Stimulated activated memory B cell treated with anti-CD40 and anti-IgM and Interleukin-4, amounts not matched to agents 10 μg/mL and 1 μg/mL and 100 μg/mL, for 72 hours (primary cell): ENCODE data around the gene ASTN1.

Experiments
- ATAC-seq: fragments of 150-1000 bp; cut with Tn5 transposase; 2 replicates; pipeline ENCODE4 v1.10.0; 2021
- H3K27ac Mint-ChIP-seq: one replicate; pipeline ENCODE4 v1.8.0; 2022; ENCODE audit warnings: mild to moderate bottlenecking, mixed read lengths
- H3K27me3 Mint-ChIP-seq: one replicate; pipeline ENCODE4 v1.8.0; 2022; ENCODE audit warnings: mixed read lengths
- H3K36me3 Mint-ChIP-seq: one replicate; pipeline ENCODE4 v1.8.0; 2022; ENCODE audit warnings: mixed read lengths
- H3K4me1 Mint-ChIP-seq: one replicate; pipeline ENCODE4 v1.8.0; 2022; ENCODE audit warnings: mixed read lengths
- H3K4me3 Mint-ChIP-seq: one replicate; pipeline ENCODE4 v1.8.0; 2022; ENCODE audit warnings: mild to moderate bottlenecking, moderate library complexity, mixed read lengths
- H3K9me3 Mint-ChIP-seq: one replicate; pipeline ENCODE4 v1.8.0; 2022; ENCODE audit warnings: mixed read lengths

The ASTN1 gene

GRCh38 chr1:176885341-176885740 lies 279.2 kb downstream of the ASTN1 start:
- Mint-ChIP-seq H3K27ac (no peak overlapping the region), H3K4me1 (no peaks in the 10 kb centered on the region), H3K36me3 (no peaks in the 10 kb centered on the region), H3K27me3 (peaks cover 23% of the 10 kb centered on the region), H3K9me3 (no peaks in the 10 kb centered on the region), H3K4me3 (no peak overlapping the region)
- ATAC-seq = no peak

DNA sequence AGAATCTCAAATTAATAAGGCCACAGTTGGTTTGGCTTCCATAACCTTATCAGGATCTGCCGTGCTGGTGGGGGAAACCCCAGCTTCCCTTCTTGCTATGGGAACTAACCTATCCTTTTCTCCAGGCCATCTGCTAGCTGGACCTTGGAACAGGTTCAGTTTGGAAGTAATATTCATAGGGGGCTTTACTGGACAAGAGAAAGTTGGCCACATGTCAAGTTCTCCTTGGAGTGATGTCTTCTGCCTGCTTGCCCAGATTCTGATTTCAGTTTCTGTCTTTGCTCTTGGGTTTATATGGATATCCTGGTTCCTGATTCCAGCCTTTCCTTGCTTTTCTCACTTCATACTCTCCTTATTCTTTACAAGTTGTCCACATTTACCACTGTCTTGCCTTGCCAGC lies 279.6 kb downstream of the ASTN1 start:
- Mint-ChIP-seq H3K27me3 (peaks cover 23% of the 10 kb centered on the region), H3K27ac (no peak overlapping the region), H3K4me1 (no peaks in the 10 kb centered on the region), H3K36me3 (no peaks in the 10 kb centered on the region), H3K9me3 (no peaks in the 10 kb centered on the region), H3K4me3 (no peak overlapping the region)
- ATAC-seq = no peak

- no peak overlapping the region for H3K4me3 Mint-ChIP-seq
- H3K4me1 Mint-ChIP-seq = no peaks in the 10 kb centered on the region
- H3K27me3 Mint-ChIP-seq = peaks cover 23% of the 10 kb centered on the region
- H3K27ac Mint-ChIP-seq = no peak overlapping the region
- no peaks in the 10 kb centered on the region for H3K9me3 Mint-ChIP-seq
- no peak for ATAC-seq
- H3K36me3 Mint-ChIP-seq = no peaks in the 10 kb centered on the region
These were observed 280.2 kb downstream of the ASTN1 start for GRCh38 chr1:176884286-176884685.

GRCh38 chr1:176880955-176881595 lies 283.4 kb downstream of the ASTN1 start:
- H3K27ac Mint-ChIP-seq = no peak overlapping the region
- no peaks in the 10 kb centered on the region for H3K27me3 Mint-ChIP-seq
- H3K4me1 Mint-ChIP-seq = no peaks in the 10 kb centered on the region
- no peak for ATAC-seq
- no peak overlapping the region for H3K4me3 Mint-ChIP-seq
- no peaks in the 10 kb centered on the region for H3K9me3 Mint-ChIP-seq
- no peaks in the 10 kb centered on the region for H3K36me3 Mint-ChIP-seq

DNA sequence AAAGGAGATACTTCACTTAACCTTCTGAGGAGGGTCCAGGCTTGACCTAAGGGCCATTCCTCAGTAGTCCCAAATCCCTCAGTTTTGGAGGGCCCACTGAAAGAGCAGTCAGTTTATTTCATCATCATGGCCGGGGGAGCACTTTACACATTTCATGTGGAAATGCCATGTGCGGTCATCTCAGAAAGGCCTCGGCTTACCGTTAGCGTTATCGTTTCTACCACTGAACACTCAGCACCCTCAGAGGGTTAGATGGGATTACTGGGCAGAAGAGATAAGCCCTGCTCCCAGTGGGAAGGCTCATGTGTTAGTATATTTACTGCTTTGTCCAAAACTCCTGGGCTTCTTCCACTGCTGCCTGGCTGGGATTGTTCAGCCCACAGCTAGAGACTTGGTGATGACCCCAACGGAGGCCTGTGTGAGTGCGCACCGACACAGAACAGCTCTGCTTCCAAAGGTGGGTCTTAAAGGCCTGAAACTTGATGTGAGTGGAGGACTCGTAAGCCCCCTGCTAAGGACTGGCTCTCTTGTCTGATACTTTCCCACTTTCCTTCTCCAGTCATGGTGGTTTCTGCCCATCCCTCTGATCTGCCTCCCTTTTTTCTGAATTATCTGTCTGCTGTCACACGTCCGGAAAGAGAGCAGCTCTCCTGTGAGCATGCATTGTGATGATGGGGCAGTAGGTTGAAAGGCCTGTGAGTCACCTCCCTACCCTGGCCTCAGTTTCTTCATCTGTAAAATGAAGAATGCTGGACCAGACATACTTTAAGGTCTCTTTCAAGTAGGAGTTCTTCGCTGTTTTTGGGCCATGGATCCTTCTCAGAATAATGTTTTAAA lies 284.5 kb downstream of the ASTN1 start:
- Mint-ChIP-seq H3K4me1 (no peaks in the 10 kb centered on the region), H3K36me3 (no peaks in the 10 kb centered on the region), H3K4me3 (no peak overlapping the region), H3K9me3 (no peaks in the 10 kb centered on the region), H3K27ac (no peak overlapping the region), H3K27me3 (no peaks in the 10 kb centered on the region)
- ATAC-seq = no peak

DNA sequence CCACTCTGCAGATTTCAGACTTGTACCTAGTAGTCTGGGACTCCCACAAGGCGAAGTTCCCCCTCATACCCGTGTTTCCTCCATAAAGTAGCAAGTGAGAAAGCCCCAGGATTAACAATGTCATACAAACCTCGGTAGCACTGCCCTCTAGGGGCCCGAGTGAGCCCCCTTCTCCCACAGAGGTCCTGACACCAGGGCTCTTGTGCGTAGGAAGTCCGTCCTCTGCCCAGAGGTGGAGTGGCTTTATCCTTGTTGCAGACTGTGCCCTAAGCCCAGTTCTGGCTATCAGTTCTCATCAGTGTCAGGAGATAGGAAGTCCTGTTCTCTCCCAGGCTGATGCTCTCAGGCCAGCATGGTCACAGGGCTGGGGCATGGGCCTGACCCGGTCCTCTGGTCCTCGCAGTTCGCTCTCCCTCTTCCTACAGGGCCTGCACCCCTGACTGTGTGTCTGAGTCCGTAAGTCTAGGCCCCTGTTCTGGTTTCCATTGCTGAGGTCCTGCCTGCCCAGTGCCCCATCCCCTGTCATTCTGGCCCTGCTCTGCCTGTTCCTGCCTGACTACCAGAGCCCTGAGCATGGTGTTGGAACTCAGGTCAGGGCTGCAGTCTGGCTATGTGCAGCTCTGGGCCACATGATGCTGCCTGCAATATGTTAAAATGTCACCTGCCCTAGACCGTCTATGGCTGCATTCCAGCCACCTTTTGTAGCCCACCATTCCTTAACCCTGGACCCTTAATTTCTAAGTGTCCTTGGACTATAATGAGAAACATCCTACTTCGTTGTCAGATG lies 285.6 kb downstream of the ASTN1 start:
- Mint-ChIP-seq H3K4me1 (no peaks in the 10 kb centered on the region), H3K9me3 (no peaks in the 10 kb centered on the region), H3K4me3 (no peak overlapping the region), H3K27ac (no peak overlapping the region), H3K36me3 (no peaks in the 10 kb centered on the region), H3K27me3 (no peaks in the 10 kb centered on the region)
- peak; percentile 4 for ATAC-seq

GRCh38 chr1:176877557-176877956 lies 287.0 kb downstream of the ASTN1 start:
- Mint-ChIP-seq H3K36me3 (no peaks in the 10 kb centered on the region), H3K4me3 (no peak overlapping the region), H3K4me1 (no peaks in the 10 kb centered on the region), H3K27me3 (no peaks in the 10 kb centered on the region), H3K9me3 (no peaks in the 10 kb centered on the region), H3K27ac (no peak overlapping the region)
- ATAC-seq = no peak

- Mint-ChIP-seq H3K36me3 (no peaks in the 10 kb centered on the region), H3K27ac (no peak overlapping the region), H3K4me1 (no peaks in the 10 kb centered on the region), H3K9me3 (no peaks in the 10 kb centered on the region), H3K27me3 (no peaks in the 10 kb centered on the region), H3K4me3 (no peak overlapping the region)
- no peak for ATAC-seq
These were observed 287.5 kb downstream of the ASTN1 start for GRCh38 chr1:176876966-176877515.

- no peaks in the 10 kb centered on the region for H3K9me3 Mint-ChIP-seq
- no peak overlapping the region for H3K4me3 Mint-ChIP-seq
- H3K27ac Mint-ChIP-seq = no peak overlapping the region
- H3K27me3 Mint-ChIP-seq = no peaks in the 10 kb centered on the region
- H3K36me3 Mint-ChIP-seq = no peaks in the 10 kb centered on the region
- ATAC-seq = no peak
- no peaks in the 10 kb centered on the region for H3K4me1 Mint-ChIP-seq
These were observed 294.9 kb downstream of the ASTN1 start for GRCh38 chr1:176869577-176869976.

DNA sequence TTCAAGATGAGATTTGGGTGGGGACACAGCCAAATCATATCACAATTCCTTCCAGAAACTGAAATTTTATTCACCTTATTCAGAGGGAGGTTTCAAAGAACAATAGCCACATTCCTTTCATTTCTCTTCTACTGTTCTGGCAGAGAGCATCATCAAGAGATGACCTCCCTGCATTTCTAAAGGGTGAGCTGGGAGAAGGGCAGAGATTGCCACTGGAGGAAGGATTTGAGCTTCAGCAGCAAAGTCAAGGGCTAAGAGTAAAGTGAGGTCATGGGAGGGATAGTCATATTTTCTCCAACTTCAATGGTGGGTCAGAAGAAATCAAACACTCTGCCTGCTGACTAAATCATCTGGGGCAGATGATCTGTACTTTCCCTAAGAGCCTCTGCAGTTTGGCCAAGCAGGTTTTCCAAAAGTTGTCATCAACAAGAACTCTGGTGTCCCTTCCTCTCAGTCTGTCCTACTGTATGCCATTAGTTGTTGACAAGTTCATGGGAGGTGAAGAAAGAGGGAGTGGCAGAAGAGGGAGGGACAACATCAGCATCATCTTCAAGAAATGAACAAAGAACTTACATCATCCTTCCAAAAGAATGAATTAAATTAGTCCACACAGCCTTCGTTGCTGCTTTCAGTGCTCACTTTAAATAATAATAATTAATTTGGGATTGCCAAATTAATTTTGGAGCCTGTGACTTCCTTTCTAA lies 298.3 kb downstream of the ASTN1 start:
- Mint-ChIP-seq H3K27ac (no peak overlapping the region), H3K27me3 (no peaks in the 10 kb centered on the region), H3K36me3 (no peaks in the 10 kb centered on the region), H3K9me3 (no peaks in the 10 kb centered on the region), H3K4me1 (no peaks in the 10 kb centered on the region), H3K4me3 (no peak overlapping the region)
- no peak for ATAC-seq

DNA sequence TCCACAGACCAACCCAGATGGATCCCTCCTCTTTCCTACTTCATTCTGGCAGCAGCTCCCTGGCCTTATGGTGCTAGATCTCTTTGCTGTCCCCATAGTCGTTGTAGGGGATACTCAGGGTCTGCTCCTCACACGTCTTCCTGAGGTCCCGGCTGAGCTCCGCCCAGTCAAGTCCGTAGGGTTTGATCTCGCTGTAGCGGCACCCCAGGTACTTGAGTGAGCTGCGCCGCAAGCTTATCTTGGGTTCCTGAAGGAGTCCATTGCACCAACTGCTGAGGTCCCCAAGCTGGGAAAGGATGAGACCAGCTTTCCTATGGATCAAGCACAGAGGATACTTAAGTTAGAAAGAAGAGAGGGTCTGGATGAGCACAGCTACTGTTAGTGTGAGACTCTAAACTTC lies 300.3 kb downstream of the ASTN1 start:
- H3K4me3 Mint-ChIP-seq = no peak overlapping the region
- H3K9me3 Mint-ChIP-seq = no peaks in the 10 kb centered on the region
- no peak overlapping the region for H3K27ac Mint-ChIP-seq
- H3K36me3 Mint-ChIP-seq = no peaks in the 10 kb centered on the region
- no peak for ATAC-seq
- no peaks in the 10 kb centered on the region for H3K4me1 Mint-ChIP-seq
- no peaks in the 10 kb centered on the region for H3K27me3 Mint-ChIP-seq

DNA sequence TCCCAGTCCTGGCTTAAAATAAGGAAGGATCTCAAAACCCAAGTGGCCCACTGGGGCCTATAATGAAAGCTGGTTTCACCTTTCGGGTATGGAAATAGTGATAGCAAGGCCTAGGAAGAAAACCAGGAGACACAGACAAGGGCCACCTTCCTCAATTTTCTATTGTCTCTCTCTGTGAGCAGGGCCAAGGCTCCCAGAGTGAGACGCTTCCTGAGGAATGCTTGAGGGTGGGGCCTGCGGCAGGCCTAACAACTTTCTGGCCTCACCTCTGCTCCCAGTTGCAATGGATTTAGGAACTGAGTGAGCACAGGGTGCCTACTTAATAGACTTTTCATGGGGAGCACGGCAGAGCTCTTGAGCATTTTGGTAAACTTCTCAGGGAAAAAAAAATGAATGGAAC lies 300.9 kb downstream of the ASTN1 start:
- H3K27me3 Mint-ChIP-seq = no peaks in the 10 kb centered on the region
- no peaks in the 10 kb centered on the region for H3K9me3 Mint-ChIP-seq
- no peaks in the 10 kb centered on the region for H3K4me1 Mint-ChIP-seq
- ATAC-seq = no peak
- H3K36me3 Mint-ChIP-seq = no peaks in the 10 kb centered on the region
- H3K27ac Mint-ChIP-seq = no peak overlapping the region
- H3K4me3 Mint-ChIP-seq = no peak overlapping the region

DNA sequence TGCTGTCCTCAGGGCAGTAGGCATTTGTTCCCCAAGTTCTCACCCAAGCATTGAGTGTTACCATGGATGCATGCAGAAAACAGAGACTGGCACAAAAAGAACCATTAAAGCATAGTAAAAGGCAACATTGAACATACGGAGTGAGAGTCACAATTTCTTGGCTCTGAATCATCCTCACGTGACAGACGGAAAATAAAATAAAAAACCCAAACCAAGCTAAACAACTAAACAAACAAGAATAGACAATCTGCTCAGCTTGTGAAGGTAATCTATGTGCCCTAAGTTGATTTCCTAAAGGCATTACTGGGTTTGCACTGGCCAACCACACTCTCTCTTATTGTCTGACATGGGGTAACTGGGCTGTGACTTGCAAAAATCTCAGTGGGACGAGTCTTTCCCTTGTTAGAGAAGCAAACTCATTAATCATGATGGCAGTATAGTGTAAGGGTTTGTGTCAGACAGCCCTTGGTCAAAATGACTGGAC lies 306.0 kb downstream of the ASTN1 start:
- Mint-ChIP-seq H3K36me3 (no peaks in the 10 kb centered on the region), H3K9me3 (no peaks in the 10 kb centered on the region), H3K27me3 (no peaks in the 10 kb centered on the region), H3K4me1 (no peaks in the 10 kb centered on the region), H3K4me3 (no peak overlapping the region), H3K27ac (no peak overlapping the region)
- no peak for ATAC-seq

DNA sequence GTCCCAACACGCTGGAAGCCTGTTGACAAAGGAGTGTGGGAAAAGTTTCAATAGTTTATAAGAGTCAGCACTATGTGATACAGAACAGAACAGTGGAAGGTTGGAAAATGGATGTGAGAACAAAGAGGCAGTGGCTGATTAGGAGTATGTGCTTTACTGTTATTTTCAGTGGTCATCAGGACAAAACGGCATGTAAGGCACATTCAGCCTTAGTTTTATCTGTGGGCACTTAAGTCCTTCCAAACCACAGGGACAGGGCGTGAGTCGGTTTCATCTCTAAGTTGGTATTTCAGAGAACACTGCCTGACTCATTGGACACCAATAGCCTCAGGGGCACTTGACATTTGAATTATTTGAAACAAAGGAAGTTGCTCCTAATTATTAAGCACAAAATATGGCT lies 306.9 kb downstream of the ASTN1 start:
- ATAC-seq = no peak
- no peaks in the 10 kb centered on the region for H3K9me3 Mint-ChIP-seq
- H3K27me3 Mint-ChIP-seq = no peaks in the 10 kb centered on the region
- no peaks in the 10 kb centered on the region for H3K4me1 Mint-ChIP-seq
- no peaks in the 10 kb centered on the region for H3K36me3 Mint-ChIP-seq
- no peak overlapping the region for H3K27ac Mint-ChIP-seq
- no peak overlapping the region for H3K4me3 Mint-ChIP-seq
